ENCODE measurements around the gene PIKFYVE. TPM values are rescaled to one million over a fixed set of nuclear protein-coding genes. Genes with fewer than 3 reads are reported as not detected.

Gene PIKFYVE
- total and polyA plus RNA-seq, 10 of the 15 experiments (the other 5 are each of a cell fraction or from before 2014, with no cell fraction given): 5.2 to 41.7 (median 19.6) TPM

- POLR2A ChIA-PET: no interaction called here
- Histone ChIP-seq H4K20me1 (ENCODE audit: control insufficient read depth, insufficient read depth) (no peaks in the 10 kb centered on the region), H3K79me2 (ENCODE audit: control insufficient read depth, insufficient read depth, low read length) (no peaks in the 10 kb centered on the region), H3K27ac (ENCODE audit: control insufficient read depth, insufficient read depth) (no peak overlapping the region), H3K4me2 (ENCODE audit: control insufficient read depth, insufficient read depth) (no peak overlapping the region), H3K27me3 (replicated peaks in 1 of 2; ENCODE audit: control insufficient read depth in 2 of 2, insufficient read depth in 2 of 2, low read length in 1 of 2) (no peaks in the 10 kb centered on the region), H3K36me3 (ENCODE audit: control insufficient read depth in 2 of 2, insufficient read depth in 2 of 2, low read length in 1 of 2) (peaks cover 6 to 26% of the 10 kb centered on the region in 2 experiments), H3K4me3 (no peak overlapping the region), H3K9ac (ENCODE audit: control insufficient read depth, insufficient read depth, low read length) (no peak overlapping the region), H3K4me1 (ENCODE audit: control insufficient read depth, insufficient read depth, low read length) (no peaks in the 10 kb centered on the region), H3K9me3 (replicated peaks; ENCODE audit: control insufficient read depth, insufficient read depth, low read length) (no peaks in the 10 kb centered on the region), H2AFZ (ENCODE audit: control insufficient read depth, low read depth, low read length) (no peak overlapping the region)
- CTCF ChIA-PET: no interaction called here
- FAIRE-seq (no peak), ATAC-seq (no peak), DNase-seq (ENCODE audit: low read depth, low spot score) (no peak)
- WGBS (ENCODE audit: insufficient coverage, insufficient replicate concordance, low lambda C conversion rate, missing lambda C conversion rate): 97% methylated on average over 7 of the region's 7 CpGs
- SMC1A ChIA-PET (ENCODE audit: uncharacterized antibody, unreplicated experiment): no interaction called here
- TF ChIP-seq ZNF384 (IDR thresholded peaks at IDR 0.05; ENCODE audit: borderline replicate concordance, low read depth, low read length): no peak
- TF ChIP-seq, protein P1, sequence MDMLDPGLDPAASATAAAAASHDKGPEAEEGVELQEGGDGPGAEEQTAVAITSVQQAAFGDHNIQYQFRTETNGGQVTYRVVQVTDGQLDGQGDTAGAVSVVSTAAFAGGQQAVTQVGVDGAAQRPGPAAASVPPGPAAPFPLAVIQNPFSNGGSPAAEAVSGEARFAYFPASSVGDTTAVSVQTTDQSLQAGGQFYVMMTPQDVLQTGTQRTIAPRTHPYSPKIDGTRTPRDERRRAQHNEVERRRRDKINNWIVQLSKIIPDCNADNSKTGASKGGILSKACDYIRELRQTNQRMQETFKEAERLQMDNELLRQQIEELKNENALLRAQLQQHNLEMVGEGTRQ (IDR thresholded peaks at IDR 0.05; ENCODE audit: borderline replicate concordance, low read depth, low read length): no peak
- TF ChIP-seq RAD21 (IDR thresholded peaks at IDR 0.05; ENCODE audit: insufficient read depth, low read depth, low read length): no peak
- no peak for TF ChIP-seq BMI1 (IDR thresholded peaks at IDR 0.05; ENCODE audit: borderline replicate concordance)
- TF ChIP-seq, protein P2, sequence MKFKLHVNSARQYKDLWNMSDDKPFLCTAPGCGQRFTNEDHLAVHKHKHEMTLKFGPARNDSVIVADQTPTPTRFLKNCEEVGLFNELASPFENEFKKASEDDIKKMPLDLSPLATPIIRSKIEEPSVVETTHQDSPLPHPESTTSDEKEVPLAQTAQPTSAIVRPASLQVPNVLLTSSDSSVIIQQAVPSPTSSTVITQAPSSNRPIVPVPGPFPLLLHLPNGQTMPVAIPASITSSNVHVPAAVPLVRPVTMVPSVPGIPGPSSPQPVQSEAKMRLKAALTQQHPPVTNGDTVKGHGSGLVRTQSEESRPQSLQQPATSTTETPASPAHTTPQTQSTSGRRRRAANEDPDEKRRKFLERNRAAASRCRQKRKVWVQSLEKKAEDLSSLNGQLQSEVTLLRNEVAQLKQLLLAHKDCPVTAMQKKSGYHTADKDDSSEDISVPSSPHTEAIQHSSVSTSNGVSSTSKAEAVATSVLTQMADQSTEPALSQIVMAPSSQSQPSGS (IDR thresholded peaks at IDR 0.05; ENCODE audit: low read length): no peak
- TF ChIP-seq, protein P3, sequence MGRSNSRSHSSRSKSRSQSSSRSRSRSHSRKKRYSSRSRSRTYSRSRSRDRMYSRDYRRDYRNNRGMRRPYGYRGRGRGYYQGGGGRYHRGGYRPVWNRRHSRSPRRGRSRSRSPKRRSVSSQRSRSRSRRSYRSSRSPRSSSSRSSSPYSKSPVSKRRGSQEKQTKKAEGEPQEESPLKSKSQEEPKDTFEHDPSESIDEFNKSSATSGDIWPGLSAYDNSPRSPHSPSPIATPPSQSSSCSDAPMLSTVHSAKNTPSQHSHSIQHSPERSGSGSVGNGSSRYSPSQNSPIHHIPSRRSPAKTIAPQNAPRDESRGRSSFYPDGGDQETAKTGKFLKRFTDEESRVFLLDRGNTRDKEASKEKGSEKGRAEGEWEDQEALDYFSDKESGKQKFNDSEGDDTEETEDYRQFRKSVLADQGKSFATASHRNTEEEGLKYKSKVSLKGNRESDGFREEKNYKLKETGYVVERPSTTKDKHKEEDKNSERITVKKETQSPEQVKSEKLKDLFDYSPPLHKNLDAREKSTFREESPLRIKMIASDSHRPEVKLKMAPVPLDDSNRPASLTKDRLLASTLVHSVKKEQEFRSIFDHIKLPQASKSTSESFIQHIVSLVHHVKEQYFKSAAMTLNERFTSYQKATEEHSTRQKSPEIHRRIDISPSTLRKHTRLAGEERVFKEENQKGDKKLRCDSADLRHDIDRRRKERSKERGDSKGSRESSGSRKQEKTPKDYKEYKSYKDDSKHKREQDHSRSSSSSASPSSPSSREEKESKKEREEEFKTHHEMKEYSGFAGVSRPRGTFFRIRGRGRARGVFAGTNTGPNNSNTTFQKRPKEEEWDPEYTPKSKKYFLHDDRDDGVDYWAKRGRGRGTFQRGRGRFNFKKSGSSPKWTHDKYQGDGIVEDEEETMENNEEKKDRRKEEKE (IDR thresholded peaks at IDR 0.05): no peak
- no peak for TF ChIP-seq CBX3 (IDR thresholded peaks at IDR 0.05; ENCODE audit: borderline replicate concordance, low read depth)
- TF ChIP-seq NBN (IDR thresholded peaks at IDR 0.05): no peak
- TF ChIP-seq JUNB (IDR thresholded peaks at IDR 0.05): no peak
- no peak for TF ChIP-seq HDAC6 (IDR thresholded peaks at IDR 0.05; ENCODE audit: unreplicated experiment)
- no peak for TF ChIP-seq HDGF (IDR thresholded peaks at IDR 0.05)
- TF ChIP-seq ZNF217 (IDR thresholded peaks at IDR 0.05): no peak
- no peak for TF ChIP-seq NFXL1 (IDR thresholded peaks at IDR 0.05; ENCODE audit: borderline replicate concordance)
- no peak for TF ChIP-seq STAT3 (IDR thresholded peaks at IDR 0.05; ENCODE audit: low read depth, low read length)
- no peak for TF ChIP-seq BACH1 (IDR thresholded peaks at IDR 0.05; ENCODE audit: borderline replicate concordance)
- TF ChIP-seq ZSCAN29 (IDR thresholded peaks at IDR 0.05): no peak
- intact Hi-C loops (cut with micrococcal nuclease; ENCODE audit: unreplicated experiment): no loop called here
- in situ Hi-C loops (cut with MboI): no loop called here
- RAD21 ChIA-PET (ENCODE audit: unreplicated experiment): no interaction called here
- BruUV-seq (replicated peaks): no TSS peak
Measured at GRCh38 chr2:208350610-208351009, 84.6 kb downstream of the PIKFYVE start.

Measured in GM12878 (cell line).